Left lung (tissue), 10 donors: ENCODE results near the gene CTAGE1. TPM values are rescaled to one million over a fixed set of nuclear protein-coding genes. Genes with fewer than 3 reads are reported as not detected.
"Not testable (repeated sequence)": the region's sequence is repeated elsewhere in the genome, so short reads cannot be mapped to it uniquely, and the experiment has no call there.

Experiments used
- ATAC-seq: fragments of 200-7000 bp; cut with Tn5 transposase; one replicate; pipeline ENCODE4 v1.9.1; 2020; ENCODE audit warnings: moderate library complexity
- DNase-seq, 4 donors: peaks; one replicate each; pipeline ENCODE4 v3.0.0-alpha.2; 2013 to 2020
- H3K27ac ChIP-seq, 2 donors: fragments of 200-600 bp; sonication (generic) in 1 of 2; one replicate each; pipeline versions ENCODE4 v1.5.0 to v1.8.0; 2020 to 2021
- H3K27me3 ChIP-seq, 2 donors: fragments of 200-600 bp; sonication (generic) in 1 of 2; one replicate each; pipeline versions ENCODE4 v1.5.0 to v1.8.0; 2020 to 2021
- H3K36me3 ChIP-seq, 2 donors: fragments of 200-600 bp; sonication (generic) in 1 of 2; one replicate each; pipeline versions ENCODE4 v1.5.0 to v1.8.0; 2020 to 2021
- H3K4me1 ChIP-seq, 2 donors: fragments of 200-600 bp; one replicate each; pipeline ENCODE4 v1.8.0; 2021
- H3K4me3 ChIP-seq, 2 donors: fragments of 200-600 bp; sonication (generic) in 1 of 2; one replicate each; pipeline versions ENCODE4 v1.5.0 to v1.8.0; 2020 to 2021; ENCODE audit warnings: mild to moderate bottlenecking in 1 of 2
- H3K9me3 ChIP-seq, 2 donors: fragments of 200-600 bp; sonication (generic) in 1 of 2; one replicate each; pipeline versions ENCODE4 v1.5.0 to v1.8.0; 2020 to 2021
- CTCF ChIP-seq, 2 donors: fragments of 200-600 bp; sonication (generic) in 1 of 2; IDR thresholded peaks; one replicate each; pipeline versions ENCODE4 v1.5.0 to v1.8.0; 2021; ENCODE audit warnings: antibody characterized with exemption in 2 of 2
- intact Hi-C, 2 donors: fragments of 100-400 bp; cut with DNase I; formaldehyde crosslinking; loops; one replicate each; pipeline versions ENCODE4 v1.11.2 to v1.14.2; 2022
- polyA plus RNA-seq, 6 donors: library from polyadenylated mRNA; unstranded; fragments of 120-200 nt; gene quantifications; one replicate each; pipeline ENCODE4 v1.2.1, GENCODE V29; 2013; ENCODE audit not compliant: insufficient read length in 6 of 6
- total RNA-seq, 2 donors: library from RNA; stranded (reverse); fragmentation: NEBNext Ultra II Directional; extraction: Animal tissue kit (Norgen Biotek cat#: 25700); gene quantifications; one replicate each; pipeline ENCODE4 v1.2.1, GENCODE V29; 2021
- donor health status: DM: no; HTN: yes; CAD: no.
- donor health status: DM: no; HTN: no; CAD: no.

The CTAGE1 gene
- total and polyA plus RNA-seq, 8 donors: 0.04 to 0.11 TPM; not detected in 6

- Histone ChIP-seq H3K4me3 (no peak overlapping the region), H3K4me1 (no peaks in the 10 kb centered on the region), H3K27ac (no peak overlapping the region), H3K27me3 (no peaks in the 10 kb centered on the region), H3K9me3 (peaks cover 0 to 17% of the 10 kb centered on the region in 2 donors), H3K36me3 (no peaks in the 10 kb centered on the region)
- no peak for TF ChIP-seq CTCF (IDR thresholded peaks at IDR 0.05)
- DNase-seq (peak in 2 of 4 donors; percentile 53 to 70), ATAC-seq (no peak)
- intact Hi-C loops: no loop called here
Observed at GRCh38 chr18:22453315-22453714, 35.6 kb upstream of the CTAGE1 start.

- no peaks in the 10 kb centered on the region for H3K36me3 ChIP-seq
- ATAC-seq: no peak
- intact Hi-C loops: no loop called here
- H3K9me3 ChIP-seq: peaks cover 0 to 17% of the 10 kb centered on the region in 2 donors
- H3K4me1 ChIP-seq: no peaks in the 10 kb centered on the region
- no peak overlapping the region for H3K27ac ChIP-seq
- H3K4me3 ChIP-seq: no peak overlapping the region
- no peaks in the 10 kb centered on the region for H3K27me3 ChIP-seq
- DNase-seq: no peak
- TF ChIP-seq CTCF (IDR thresholded peaks at IDR 0.05): no peak
Observed at GRCh38 chr18:22452226-22452668, 34.5 kb upstream of the CTAGE1 start.

- Histone ChIP-seq H3K9me3 (peaks cover 0 to 17% of the 10 kb centered on the region in 2 donors), H3K4me1 (no peaks in the 10 kb centered on the region), H3K27me3 (no peaks in the 10 kb centered on the region), H3K36me3 (no peaks in the 10 kb centered on the region), H3K27ac (no peak overlapping the region), H3K4me3 (no peak overlapping the region)
- ATAC-seq (no peak), DNase-seq (no peak)
- intact Hi-C loops: no loop called here
- TF ChIP-seq CTCF (IDR thresholded peaks at IDR 0.05): no peak
Observed at GRCh38 chr18:22451796-22452195, 34.1 kb upstream of the CTAGE1 start.

- DNase-seq, H3K4me1 ChIP-seq, intact Hi-C loops, H3K27me3 ChIP-seq, ATAC-seq, H3K27ac ChIP-seq, H3K36me3 ChIP-seq, H3K4me3 ChIP-seq: not testable (repeated sequence)
- H3K9me3 ChIP-seq: peaks cover 0 to 17% of the 10 kb centered on the region in 2 donors
Observed at GRCh38 chr18:22450766-22451165, 33.1 kb upstream of the CTAGE1 start.

- H3K4me1 ChIP-seq, H3K36me3 ChIP-seq, H3K27me3 ChIP-seq, DNase-seq, H3K4me3 ChIP-seq, ATAC-seq, intact Hi-C loops, H3K27ac ChIP-seq: not testable (repeated sequence)
- H3K9me3 ChIP-seq: peaks cover 0 to 17% of the 10 kb centered on the region in 2 donors
Observed at GRCh38 chr18:22450318-22450717, 32.6 kb upstream of the CTAGE1 start.

GRCh38 chr18:22449753-22450152 lies 32.0 kb upstream of the CTAGE1 start:
- DNase-seq, ATAC-seq, H3K36me3 ChIP-seq: not testable (repeated sequence)

GRCh38 chr18:22448238-22448637 lies 30.5 kb upstream of the CTAGE1 start:
- H3K4me3 ChIP-seq: no peak overlapping the region
- H3K36me3 ChIP-seq: no peaks in the 10 kb centered on the region
- H3K27me3 ChIP-seq: no peaks in the 10 kb centered on the region
- no peak for TF ChIP-seq CTCF (IDR thresholded peaks at IDR 0.05)
- intact Hi-C loops: no loop called here
- no peak for ATAC-seq
- no peak for DNase-seq
- peaks cover 0 to 17% of the 10 kb centered on the region in 2 donors for H3K9me3 ChIP-seq
- H3K4me1 ChIP-seq: no peaks in the 10 kb centered on the region
- H3K27ac ChIP-seq: no peak overlapping the region

More at GRCh38 chr18:22449753-22450152, 32.0 kb upstream of the CTAGE1 start:
- H3K9me3 ChIP-seq: peaks cover 0 to 17% of the 10 kb centered on the region in 2 donors
- intact Hi-C loops, H3K4me1 ChIP-seq, H3K4me3 ChIP-seq, H3K27ac ChIP-seq, H3K27me3 ChIP-seq: not testable (repeated sequence)
